ENCODE measurements around the gene CHST4.

- TF ChIP-seq POLR2AphosphoS5 (IDR thresholded peaks at IDR 0.05) (no peak), CTCF (IDR thresholded peaks at IDR 0.05) (no peak)
Measured at GRCh38 chr16:71584543-71585317, 58.5 kb downstream of the CHST4 start.

All from prostate gland (tissue), 2 donors.